H9 (cell line): ENCODE data around the gene PHLDA1. TPM values are rescaled to one million over a fixed set of nuclear protein-coding genes. Genes with fewer than 3 reads are reported as not detected.

Experiments
- DNase-seq: peaks from one replicate; pipeline ENCODE4 v3.0.0-alpha.2; 2017
- H2AFZ ChIP-seq: one replicate; pipeline ENCODE4 v1.6.1; 2013; ENCODE audit warnings: mild to moderate bottlenecking, low read length, control low read depth, moderate library complexity
- H2AK5ac ChIP-seq: 2 replicates; pipeline ENCODE4 v1.6.1; 2013; ENCODE audit warnings: low read length, control low read depth, mixed read lengths; ENCODE audit not compliant: insufficient read length
- H2BK120ac ChIP-seq: one replicate; pipeline ENCODE4 v1.6.1; 2013; ENCODE audit warnings: low read depth, mild to moderate bottlenecking, low read length, control low read depth, inconsistent platforms; ENCODE audit not compliant: poor library complexity, severe bottlenecking
- H2BK12ac ChIP-seq: 2 replicates; pipeline ENCODE4 v1.6.1; 2013; ENCODE audit warnings: low read length, control low read depth, mixed read lengths, low read depth; ENCODE audit not compliant: insufficient read length
- H2BK15ac ChIP-seq: 2 replicates; pipeline ENCODE4 v1.6.1; 2013; ENCODE audit warnings: low read depth, low read length, control low read depth
- H2BK20ac ChIP-seq: one replicate; pipeline ENCODE4 v1.6.1; 2013; ENCODE audit warnings: low read depth, mild to moderate bottlenecking, low read length, control low read depth, inconsistent platforms; ENCODE audit not compliant: poor library complexity, severe bottlenecking
- H2BK5ac ChIP-seq: 2 replicates; pipeline ENCODE4 v1.6.1; 2013; ENCODE audit warnings: low read length, control low read depth, mixed read lengths; ENCODE audit not compliant: insufficient read length
- H3K14ac ChIP-seq: 2 replicates; pipeline ENCODE4 v1.6.1; 2013; ENCODE audit warnings: low read length, control low read depth; ENCODE audit not compliant: insufficient read depth
- H3K18ac ChIP-seq: 2 replicates; pipeline ENCODE4 v1.6.1; 2013; ENCODE audit warnings: low read depth, mild to moderate bottlenecking, mixed read lengths, low read length, control low read depth; ENCODE audit not compliant: insufficient read length
- H3K23ac ChIP-seq: 2 replicates; pipeline ENCODE4 v1.6.1; 2013; ENCODE audit warnings: low read length, control low read depth, mixed read lengths, low read depth; ENCODE audit not compliant: insufficient read length
- H3K23me2 ChIP-seq: 2 replicates; pipeline ENCODE4 v1.6.1; 2013; ENCODE audit warnings: low read depth, mild to moderate bottlenecking, mixed read lengths, low read length, control low read depth; ENCODE audit not compliant: insufficient read length, poor library complexity, severe bottlenecking
- H3K27ac ChIP-seq: 2 replicates; pipeline ENCODE4 v1.5.1; 2013; ENCODE audit warnings: low read length, control low read depth, mixed read lengths, low read depth; ENCODE audit not compliant: insufficient read length
- H3K27me3 ChIP-seq: 2 replicates; pipeline ENCODE4 v1.6.1; 2013; ENCODE audit warnings: low read length, control low read depth, inconsistent platforms; ENCODE audit not compliant: insufficient read depth
- H3K4ac ChIP-seq: 2 replicates; pipeline ENCODE4 v1.6.1; 2013; ENCODE audit warnings: low read depth, mild to moderate bottlenecking, control low read depth, inconsistent platforms, low read length, moderate library complexity
- H3K4me1 ChIP-seq: 2 replicates; pipeline ENCODE4 v1.6.1; 2013; ENCODE audit warnings: low read length, control low read depth, inconsistent platforms; ENCODE audit not compliant: insufficient read depth
- H3K4me2 ChIP-seq: 2 replicates; pipeline ENCODE4 v1.6.1; 2013; ENCODE audit warnings: low read length, control low read depth, mixed read lengths; ENCODE audit not compliant: insufficient read length, insufficient read depth
- H3K56ac ChIP-seq: 2 replicates; pipeline ENCODE4 v1.6.1; 2013; ENCODE audit warnings: low read depth, mild to moderate bottlenecking, mixed read lengths, low read length, control low read depth; ENCODE audit not compliant: insufficient read length
- H3K79me1 ChIP-seq: 2 replicates; pipeline ENCODE4 v1.6.1; 2013; ENCODE audit warnings: low read depth, mild to moderate bottlenecking, moderate library complexity, low read length, control low read depth, inconsistent platforms; ENCODE audit not compliant: insufficient read depth, poor library complexity, severe bottlenecking
- H3K79me2 ChIP-seq: 2 replicates; pipeline ENCODE4 v1.6.1; 2013; ENCODE audit warnings: low read length, control low read depth, inconsistent platforms; ENCODE audit not compliant: insufficient read depth
- H3K9ac ChIP-seq: 2 replicates; pipeline ENCODE4 v1.6.1; 2013; ENCODE audit warnings: low read length, control low read depth, mixed read lengths; ENCODE audit not compliant: insufficient read length; ENCODE audit errors: extremely low read depth
- H3K9me3 ChIP-seq: one replicate; pipeline ENCODE4 v1.6.1; 2013; ENCODE audit warnings: low read depth, low read length, inconsistent platforms; ENCODE audit not compliant: control insufficient read depth
- H3T11ph ChIP-seq: one replicate; pipeline ENCODE4 v1.6.1; 2013; ENCODE audit warnings: mild to moderate bottlenecking, low read length, control low read depth, inconsistent platforms
- H4K20me1 ChIP-seq: one replicate; pipeline ENCODE4 v1.6.1; 2013; ENCODE audit not compliant: control insufficient read depth, insufficient read length, insufficient read depth
- H4K5ac ChIP-seq: 2 replicates; pipeline ENCODE4 v1.6.1; 2013; ENCODE audit warnings: low read depth, mild to moderate bottlenecking, mixed read lengths, low read length, control low read depth; ENCODE audit not compliant: insufficient read length
- H4K8ac ChIP-seq: replicated peaks from 2 replicates; pipeline ENCODE4 v1.6.1; 2013; ENCODE audit warnings: low read length, control low read depth, mixed read lengths, low read depth; ENCODE audit not compliant: insufficient read length
- H4K91ac ChIP-seq: 2 replicates; pipeline ENCODE4 v1.6.1; 2013; ENCODE audit warnings: low read depth, mild to moderate bottlenecking, moderate library complexity, mixed read lengths, low read length, control low read depth; ENCODE audit not compliant: insufficient read length
- H3K27ac Mint-ChIP-seq, 3 experiments: 2 replicates in 2 of 3; 3 replicates in 1 of 3; pipeline ENCODE4 v1.8.0; 2020 to 2021; ENCODE audit warnings: mixed read lengths in 3 of 3, mild to moderate bottlenecking in 1 of 3, moderate library complexity in 1 of 3
- H3K27me3 Mint-ChIP-seq: 2 replicates; pipeline ENCODE4 v1.8.0; 2021; ENCODE audit warnings: low read depth, mild to moderate bottlenecking, moderate library complexity, mixed read lengths
- H3K36me3 Mint-ChIP-seq, 3 experiments: 2 replicates in 2 of 3; 3 replicates in 1 of 3; pipeline ENCODE4 v1.8.0; 2020 to 2021; ENCODE audit warnings: low read depth in 3 of 3, mixed read lengths in 3 of 3; ENCODE audit not compliant: insufficient read depth in 1 of 3
- H3K4me1 Mint-ChIP-seq, 2 experiments: 2 replicates each; pipeline ENCODE4 v1.8.0; 2020; ENCODE audit warnings: mixed read lengths in 2 of 2
- H3K4me3 Mint-ChIP-seq, 2 experiments: 2 replicates in 1 of 2; 3 replicates in 1 of 2; pipeline ENCODE4 v1.8.0; 2020 to 2021; ENCODE audit warnings: mild to moderate bottlenecking in 2 of 2, mixed read lengths in 2 of 2, moderate library complexity in 1 of 2
- H3K9me3 Mint-ChIP-seq, 2 experiments: 2 replicates in 1 of 2; 3 replicates in 1 of 2; pipeline ENCODE4 v1.8.0; 2020; ENCODE audit warnings: mild to moderate bottlenecking in 2 of 2, mixed read lengths in 2 of 2, moderate library complexity in 1 of 2
- CTCF ChIP-seq: fragments of 200-600 bp; sonication (generic); conservative IDR thresholded peaks from 3 replicates; pipeline ENCODE4 v1.8.0; 2021; ENCODE audit warnings: antibody characterized with exemption, mild to moderate bottlenecking
- WGBS: extraction: QIAGEN DNeasy Blood & Tissue Kit; methylation state at CpG from one replicate; pipeline ENCODE4 v1.1.7; 2013; ENCODE audit warnings: missing lambda C conversion rate, low lambda C conversion rate, mixed read lengths; ENCODE audit not compliant: insufficient read length; ENCODE audit errors: extremely low coverage; 5-methylcytosine and 5-hydroxymethylcytosine counted together
- total RNA-seq: library from RNA; stranded (reverse); gene quantifications from 2 replicates; pipeline ENCODE4 v1.2.1, GENCODE V29; 2021

Gene PHLDA1
- total RNA-seq, 1 experiment from 2014 or later: 106 TPM

GRCh38 chr12:75975702-75976101, 55.9 kb downstream of the PHLDA1 start:
- H3K27ac Mint-ChIP-seq: peak overlapping the region in 2 of 3 experiments; percentile 24 to 37; a peak in 2 of 7 replicates
- Histone ChIP-seq H3K56ac (no peak overlapping the region), H2BK15ac (no peak overlapping the region), H3K23ac (no peak overlapping the region), H4K5ac (no peak overlapping the region), H4K91ac (no peak overlapping the region), H2BK120ac (no peak overlapping the region), H3K4me1 (peaks cover 10% of the 10 kb centered on the region), H3K27me3 (no peaks in the 10 kb centered on the region), H3K4me2 (no peak overlapping the region), H3K79me2 (no peaks in the 10 kb centered on the region), H3K79me1 (no peaks in the 10 kb centered on the region), H2BK12ac (no peak overlapping the region), H3T11ph (no peak overlapping the region), H3K14ac (no peak overlapping the region), H3K9ac (no peak overlapping the region), H2BK20ac (no peak overlapping the region), H2BK5ac (no peak overlapping the region), H3K27ac (no peak overlapping the region), H2AFZ (no peak overlapping the region), H3K9me3 (no peaks in the 10 kb centered on the region), H4K20me1 (no peaks in the 10 kb centered on the region), H4K8ac (no peak overlapping the region), H3K18ac (no peak overlapping the region), H3K4ac (no peak overlapping the region), H2AK5ac (no peak overlapping the region), H3K23me2 (no peaks in the 10 kb centered on the region)
- DNase-seq: no peak
- no peak overlapping the region for H3K4me3 Mint-ChIP-seq
- H3K4me1 Mint-ChIP-seq: peaks cover 36 to 45% of the 10 kb centered on the region in 2 experiments
- no CpG with 5 or more reads among the region's 2 CpGs for WGBS
- peaks cover 0 to 3% (median 0%) of the 10 kb centered on the region in 3 experiments; a peak in 1 of 7 replicates for H3K36me3 Mint-ChIP-seq
- no peak for TF ChIP-seq CTCF
- H3K27me3 Mint-ChIP-seq: no peaks in the 10 kb centered on the region
- no peaks in the 10 kb centered on the region for H3K9me3 Mint-ChIP-seq

Other genes starting within 250 kb of the PHLDA1 start
- 988 and 1,012 TPM in 2 replicates for gene NAP1L1, start 52.9 kb upstream of the PHLDA1 start, total RNA-seq